GM18502 (cell line): ENCODE results near the gene MLXIPL.
A peak's percentile ranks its signal among the peaks of the same experiment; 100 is the strongest.
"Not testable (repeated sequence)": the region's sequence is repeated elsewhere in the genome, so short reads cannot be mapped to it uniquely, and the experiment has no call there.

Experiments
- ATAC-seq: cut with Tn5 transposase; IDR thresholded peaks from one replicate; pipeline ENCODE4 v1.9.1; 2021; ENCODE audit warnings: mild to moderate bottlenecking; ENCODE audit not compliant: unreplicated experiment, poor library complexity

The MLXIPL gene

GRCh38 chr7:73586911-73587310 is 37.4 kb downstream of the MLXIPL start:
- ATAC-seq, result no peak

DNA sequence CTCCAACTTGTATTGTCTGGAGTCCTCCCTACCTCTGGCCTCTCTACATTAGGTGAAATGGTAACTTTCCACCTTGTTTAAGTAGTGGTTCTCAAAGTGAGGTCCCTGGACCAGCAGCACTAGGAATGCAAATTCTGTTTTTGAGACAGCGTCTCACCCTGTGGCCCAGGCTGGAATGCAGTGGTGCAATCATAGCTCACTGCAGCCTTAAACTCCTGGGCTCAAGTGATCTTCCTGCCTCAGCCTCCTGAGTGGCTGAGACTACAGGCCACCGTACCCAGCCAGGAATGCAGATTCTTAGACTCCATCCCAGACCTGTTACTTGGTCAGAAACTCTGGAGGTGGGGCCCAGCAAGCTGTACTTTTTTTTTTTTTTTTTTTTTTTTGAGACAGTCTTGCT is 39.1 kb downstream of the MLXIPL start:
- ATAC-seq, result no peak

DNA sequence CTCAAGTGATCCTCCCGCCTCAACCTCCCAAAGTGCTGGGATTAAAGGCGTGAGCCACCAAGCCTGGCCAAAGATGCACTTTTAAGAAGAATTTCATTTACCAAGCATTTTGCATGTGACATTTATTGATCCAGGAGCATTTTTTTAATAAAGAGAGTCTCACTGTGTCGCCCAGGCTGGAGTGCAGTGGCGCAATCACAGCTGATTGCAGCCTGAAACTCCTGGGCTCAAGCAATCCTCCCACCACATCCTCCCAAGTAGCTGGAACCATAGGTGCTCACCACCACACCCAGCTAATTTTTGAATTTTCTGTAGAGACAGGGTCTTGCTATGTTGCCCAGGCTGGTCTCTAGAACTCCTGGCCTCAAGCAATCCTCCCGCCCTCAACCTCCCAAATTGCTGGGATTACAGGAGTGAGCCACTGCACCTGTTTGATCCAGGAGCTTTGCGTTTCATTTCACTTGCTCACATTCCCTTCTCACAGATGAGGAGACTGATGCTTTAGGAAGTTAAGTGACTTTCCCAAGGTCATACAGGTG is 41.6 kb downstream of the MLXIPL start:
- ATAC-seq, result no peak

GRCh38 chr7:73581006-73581405 is 43.3 kb downstream of the MLXIPL start:
- ATAC-seq, result not testable (repeated sequence)

DNA sequence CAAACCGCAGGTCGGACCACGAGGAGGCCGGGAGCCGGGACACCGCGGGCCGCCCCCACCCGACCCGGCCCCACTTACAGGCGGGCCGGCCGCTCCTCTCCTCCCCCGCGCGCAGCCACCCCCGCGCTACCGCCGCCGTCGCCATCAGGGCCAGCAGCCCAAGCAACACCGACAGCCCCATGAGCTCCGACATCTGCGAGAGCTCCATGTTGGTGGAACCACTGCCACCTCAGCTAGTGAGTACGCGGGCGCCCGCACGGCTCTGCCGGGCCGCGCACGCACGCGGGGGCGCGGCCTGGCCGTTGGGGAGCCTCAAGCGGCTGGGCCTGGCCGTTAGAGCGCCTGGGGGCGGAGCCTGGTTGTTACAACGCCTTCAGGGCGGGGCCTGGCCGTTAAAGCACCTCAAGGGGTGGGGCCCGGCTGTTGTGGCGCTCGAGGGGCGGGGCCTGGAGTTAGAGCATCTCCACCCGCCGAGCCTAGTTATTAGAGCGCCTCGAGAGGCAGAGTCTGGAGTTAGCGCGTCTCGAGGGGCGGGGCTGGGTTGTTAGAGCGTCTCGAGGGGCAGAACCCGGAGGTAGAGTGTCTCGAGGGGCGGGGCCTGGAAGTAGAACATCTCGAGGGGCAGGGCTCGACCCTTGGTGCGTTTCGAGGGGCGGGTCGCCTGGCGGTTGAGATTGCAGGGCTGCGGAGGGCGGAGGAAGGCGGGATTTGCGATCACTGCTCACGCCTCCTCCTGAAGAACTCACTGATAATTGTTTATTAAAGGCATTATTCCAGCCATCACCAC is 45.8 kb downstream of the MLXIPL start, which contains the start of gene TBL2:
TSS of gene TBL2 (minus strand) at position 238 of the 787 bp plus-strand sequence. CDS start at position 208, 30 bp downstream.
- ATAC-seq, result peak; percentile 88

DNA sequence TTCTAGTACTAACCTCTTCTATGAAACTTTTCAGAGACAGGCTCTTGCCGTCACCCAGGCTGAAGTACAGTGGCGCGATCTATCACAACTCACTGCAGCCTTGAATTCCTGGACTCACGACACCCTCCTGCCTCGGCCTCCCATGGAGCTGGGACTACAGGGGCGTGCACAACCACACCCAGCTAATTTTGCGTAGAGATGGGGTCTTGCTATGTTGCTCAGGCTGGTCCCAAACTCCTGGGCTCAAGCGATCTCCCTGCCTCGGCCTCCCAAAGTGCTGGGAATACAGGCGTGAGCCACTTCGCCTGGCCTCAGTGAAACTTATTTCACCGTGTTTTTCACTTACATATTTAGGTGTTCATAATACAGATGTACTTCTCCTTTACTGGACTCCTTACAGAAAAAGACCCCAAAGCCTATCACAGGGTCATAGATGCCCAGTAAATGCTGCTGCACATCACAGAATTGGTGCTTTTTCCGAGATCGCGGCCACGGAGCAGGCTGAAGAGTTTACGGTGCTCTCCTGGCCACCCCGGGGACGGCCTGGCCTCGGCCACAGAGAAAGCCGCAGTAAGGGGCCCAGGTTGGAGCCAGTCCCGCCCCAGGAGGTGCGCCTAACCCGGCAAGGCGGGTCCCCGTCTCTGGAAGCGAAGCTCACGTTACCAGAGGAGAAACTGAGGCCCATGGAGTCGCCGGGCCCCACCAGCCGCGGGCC is 46.5 kb downstream of the MLXIPL start:
- ATAC-seq, result peak; percentile 21

GRCh38 chr7:73573791-73574190 is 50.5 kb downstream of the MLXIPL start:
- ATAC-seq, result no peak

- no peak for ATAC-seq
Measured at GRCh38 chr7:73573276-73573675, 51.0 kb downstream of the MLXIPL start.

GRCh38 chr7:73572767-73573186 is 51.5 kb downstream of the MLXIPL start:
- ATAC-seq, result no peak

- ATAC-seq, result no peak
Measured at GRCh38 chr7:73570977-73571376, 53.3 kb downstream of the MLXIPL start.

- ATAC-seq, result no peak
Measured at GRCh38 chr7:73570521-73570920, 53.8 kb downstream of the MLXIPL start.

- ATAC-seq, result no peak
Measured at GRCh38 chr7:73569042-73569608, 55.2 kb downstream of the MLXIPL start.

- no peak for ATAC-seq
Measured at GRCh38 chr7:73567846-73568685, 56.3 kb downstream of the MLXIPL start.

DNA sequence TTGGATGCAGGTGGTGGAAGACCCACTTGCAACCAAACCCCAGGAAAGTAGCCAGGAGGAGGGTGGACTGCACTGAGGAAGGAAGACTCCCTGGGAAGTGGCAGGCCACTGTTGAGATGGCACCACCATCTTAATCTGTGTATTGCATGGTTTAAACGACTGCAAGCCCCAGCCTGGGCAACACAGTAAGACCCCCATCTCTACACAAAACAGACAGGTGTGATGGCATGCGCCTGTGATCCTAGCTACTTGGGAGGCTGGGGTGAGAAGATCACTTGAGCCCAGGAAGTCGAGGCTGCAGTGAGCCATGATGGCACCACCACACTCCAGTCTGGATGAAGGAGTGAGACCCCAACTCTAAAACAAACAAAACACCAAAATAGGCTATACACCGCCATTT is 57.2 kb downstream of the MLXIPL start:
- no peak for ATAC-seq

DNA sequence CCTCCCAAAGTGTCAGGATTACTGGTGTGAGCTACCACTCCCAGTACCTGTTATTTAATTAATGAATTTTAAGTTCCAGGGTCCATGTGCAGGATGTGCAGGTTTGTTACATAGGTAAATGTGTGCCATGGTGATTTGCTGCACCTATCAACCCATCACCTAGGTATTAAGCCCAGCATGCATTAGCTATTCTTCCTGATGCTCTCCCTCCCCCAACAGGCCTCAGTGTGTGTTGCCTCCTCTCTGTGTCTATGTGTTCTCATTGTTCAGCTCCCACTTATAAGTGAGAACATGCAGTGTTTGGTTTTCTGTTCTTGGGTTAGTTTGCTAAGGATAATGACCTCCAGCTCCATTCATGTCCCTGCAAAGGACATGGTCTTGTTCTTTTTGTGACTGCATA is 57.9 kb downstream of the MLXIPL start:
- not testable (repeated sequence) for ATAC-seq

GRCh38 chr7:73565675-73566340 is 58.5 kb downstream of the MLXIPL start:
- no peak for ATAC-seq

GRCh38 chr7:73560109-73560835 is 64.0 kb downstream of the MLXIPL start:
- no peak for ATAC-seq

DNA sequence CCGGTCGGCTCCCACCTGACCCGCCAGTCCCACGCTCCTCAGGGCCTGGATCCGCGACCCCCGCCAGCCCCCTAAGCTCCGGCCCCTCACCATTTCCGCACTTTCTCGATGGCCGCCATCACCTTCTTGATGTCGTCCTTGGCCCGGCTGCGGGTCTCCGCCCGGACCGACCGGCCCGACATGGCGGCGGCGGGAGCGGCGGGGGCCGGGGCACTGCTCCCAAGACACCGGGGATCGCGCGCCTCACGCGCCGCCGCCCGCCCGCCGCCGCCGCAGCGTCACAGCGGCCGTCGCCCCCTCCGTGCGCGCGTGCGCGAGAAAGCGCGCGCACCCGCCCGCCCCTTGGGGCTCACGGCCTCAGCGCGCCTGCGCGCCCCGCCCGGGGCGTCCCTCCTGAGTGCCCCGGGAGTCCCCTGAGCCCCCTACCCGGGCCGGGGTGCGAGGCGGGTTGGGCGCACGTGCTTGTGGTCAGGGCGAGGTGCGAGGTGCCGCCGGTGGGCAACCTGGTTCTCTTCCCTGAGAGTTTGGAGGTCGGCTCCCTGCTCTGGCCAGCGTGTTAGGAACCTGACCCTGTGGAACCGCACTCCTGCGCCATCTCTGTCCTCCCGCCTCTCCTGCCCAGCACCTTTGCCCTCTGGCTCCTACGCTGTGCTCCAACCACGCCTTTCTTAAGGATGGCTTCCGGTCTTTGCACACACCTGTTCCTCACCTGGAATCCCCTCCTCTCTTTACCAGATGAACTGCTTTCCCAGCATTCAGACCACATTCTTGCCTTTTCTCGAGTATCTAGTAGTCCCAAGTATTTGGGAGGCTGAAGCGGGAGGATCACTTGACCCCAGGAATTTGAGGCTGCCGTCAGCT is 66.7 kb downstream of the MLXIPL start, which contains the start of gene BCL7B:
TSS of gene BCL7B (minus strand) at position 294 of the 861 bp plus-strand sequence. CDS start at position 182, 112 bp downstream.
- peak; percentile 50 for ATAC-seq
